HFF-Myc (cell line): ENCODE data around the gene CFAP251.

ENCODE experiments used
- DNase-seq: peaks from one replicate; pipeline ENCODE4 v3.0.0-alpha.2; 2011; ENCODE audit warnings: low read depth; ENCODE audit errors: extremely low read depth
- H3K4me3 ChIP-seq: replicated peaks from 2 replicates; pipeline ENCODE4 v1.5.1; 2011; ENCODE audit warnings: low read depth, mild to moderate bottlenecking, control low read depth, low read length
- CTCF ChIP-seq: IDR thresholded peaks from 2 replicates; pipeline ENCODE4 v1.5.1; 2012; ENCODE audit warnings: mild to moderate bottlenecking, low read depth, low read length, control low read depth; ENCODE audit errors: missing control alignments

Gene CFAP251

GRCh38 chr12:121911824-121912585, 6.4 kb upstream of the CFAP251 start:
- TF ChIP-seq CTCF = no peak
- no peak overlapping the region for H3K4me3 ChIP-seq
- no peak for DNase-seq

- no peak for TF ChIP-seq CTCF
- no peak overlapping the region for H3K4me3 ChIP-seq
- DNase-seq = no peak
These were observed 2.5 kb upstream of the CFAP251 start for GRCh38 chr12:121915841-121916321.

GRCh38 chr12:121916719-121917118, 1.7 kb upstream of the CFAP251 start:
- H3K4me3 ChIP-seq = no peak overlapping the region
- no peak for DNase-seq
- TF ChIP-seq CTCF = peak; percentile 43

GRCh38 chr12:121918679-121919038, 267 bp downstream of the CFAP251 start:
- DNase-seq = no peak
- TF ChIP-seq CTCF = no peak
- peak overlapping the region; percentile 12 for H3K4me3 ChIP-seq

- no peak overlapping the region for H3K4me3 ChIP-seq
- no peak for TF ChIP-seq CTCF
- no peak for DNase-seq
These were observed 2.7 kb downstream of the CFAP251 start for GRCh38 chr12:121921066-121921465.

- H3K4me3 ChIP-seq = peak overlapping the region; percentile 44
- peak; percentile 63 for DNase-seq
- TF ChIP-seq CTCF = no peak
These were observed 6.9 kb downstream of the CFAP251 start for GRCh38 chr12:121925358-121925695.
